ENCODE data around the gene CCNA1. TPM values are rescaled to one million over a fixed set of nuclear protein-coding genes. Genes with fewer than 3 reads are reported as not detected.

The CCNA1 gene
- total RNA-seq, 1 experiment from 2014 or later, result 2.7 TPM

DNA sequence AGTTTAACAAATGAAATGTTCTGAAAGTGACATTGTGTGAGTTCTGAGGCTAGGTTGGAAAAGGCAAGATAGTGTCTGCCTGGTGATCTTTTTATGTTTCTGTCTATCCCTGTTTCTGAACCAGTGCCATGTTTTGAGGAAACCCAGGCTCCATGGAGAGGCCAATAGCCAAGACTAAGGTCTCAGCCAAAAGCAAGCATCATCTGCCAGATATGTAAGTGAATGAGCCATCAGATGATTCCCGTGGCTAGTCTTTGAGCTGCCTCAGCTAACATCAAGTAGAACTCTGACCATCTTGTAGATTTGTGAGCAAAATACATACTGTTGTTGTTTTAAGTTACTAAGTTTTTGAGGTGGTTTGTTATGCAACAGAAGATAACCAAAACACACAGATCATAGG lies 19.6 kb upstream of the CCNA1 start:
- Mint-ChIP-seq H3K27me3 (ENCODE audit: low read depth) (peaks cover 2% of the 10 kb centered on the region; the same call in 1 of the 2 replicates), H3K4me3 (no peak overlapping the region), H3K36me3 (ENCODE audit: insufficient read depth in 1 of 3, low read depth in 3 of 3) (peaks cover 0 to 11% (median 4%) of the 10 kb centered on the region in 3 experiments; a peak in 4 of 7 replicates), H3K9me3 (peaks cover 13 to 18% of the 10 kb centered on the region in 2 experiments), H3K4me1 (peaks cover 0 to under 1% of the 10 kb centered on the region in 2 experiments; a peak in 1 of 4 replicates), H3K27ac (no peak overlapping the region)
- Histone ChIP-seq H3K27ac (ENCODE audit: insufficient read length, low read depth, low read length) (no peak overlapping the region), H2BK15ac (ENCODE audit: low read depth, low read length) (no peak overlapping the region), H3K18ac (ENCODE audit: insufficient read length, low read depth, low read length) (no peak overlapping the region), H4K8ac (replicated peaks; ENCODE audit: insufficient read length, low read depth, low read length) (no peak overlapping the region), H3K23ac (ENCODE audit: insufficient read length, low read depth, low read length) (no peak overlapping the region), H3T11ph (ENCODE audit: low read length) (no peak overlapping the region), H3K9me3 (ENCODE audit: control insufficient read depth, low read depth, low read length) (no peaks in the 10 kb centered on the region), H4K5ac (ENCODE audit: insufficient read length, low read depth, low read length) (no peak overlapping the region), H3K79me2 (ENCODE audit: insufficient read depth, low read length) (no peaks in the 10 kb centered on the region), H3K4me1 (ENCODE audit: insufficient read depth, low read length) (no peaks in the 10 kb centered on the region), H2AK5ac (ENCODE audit: insufficient read length, low read length) (no peak overlapping the region), H3K9ac (ENCODE audit: extremely low read depth, insufficient read length, low read length) (no peak overlapping the region), H3K4ac (ENCODE audit: low read depth, low read length) (no peak overlapping the region), H2BK5ac (ENCODE audit: insufficient read length, low read length) (no peak overlapping the region), H2AFZ (ENCODE audit: low read length) (no peak overlapping the region), H4K20me1 (ENCODE audit: control insufficient read depth, insufficient read depth, insufficient read length) (no peaks in the 10 kb centered on the region), H2BK120ac (ENCODE audit: low read depth, low read length, poor library complexity, severe bottlenecking) (no peak overlapping the region), H3K14ac (ENCODE audit: insufficient read depth, low read length) (no peak overlapping the region), H3K23me2 (ENCODE audit: insufficient read length, low read depth, low read length, poor library complexity, severe bottlenecking) (no peaks in the 10 kb centered on the region), H3K79me1 (ENCODE audit: insufficient read depth, low read depth, low read length, poor library complexity, severe bottlenecking) (no peaks in the 10 kb centered on the region), H3K4me2 (ENCODE audit: insufficient read depth, insufficient read length, low read length) (no peak overlapping the region), H2BK20ac (ENCODE audit: low read depth, low read length, poor library complexity, severe bottlenecking) (no peak overlapping the region), H3K56ac (ENCODE audit: insufficient read length, low read depth, low read length) (no peak overlapping the region), H2BK12ac (ENCODE audit: insufficient read length, low read depth, low read length) (no peak overlapping the region), H4K91ac (ENCODE audit: insufficient read length, low read depth, low read length) (no peak overlapping the region), H3K27me3 (ENCODE audit: insufficient read depth, low read length) (no peaks in the 10 kb centered on the region)
- WGBS (ENCODE audit: extremely low coverage, insufficient read length, low lambda C conversion rate), result no CpG with 5 or more reads among the region's 1 CpG
- DNase-seq, result no peak
- TF ChIP-seq, protein P1, sequence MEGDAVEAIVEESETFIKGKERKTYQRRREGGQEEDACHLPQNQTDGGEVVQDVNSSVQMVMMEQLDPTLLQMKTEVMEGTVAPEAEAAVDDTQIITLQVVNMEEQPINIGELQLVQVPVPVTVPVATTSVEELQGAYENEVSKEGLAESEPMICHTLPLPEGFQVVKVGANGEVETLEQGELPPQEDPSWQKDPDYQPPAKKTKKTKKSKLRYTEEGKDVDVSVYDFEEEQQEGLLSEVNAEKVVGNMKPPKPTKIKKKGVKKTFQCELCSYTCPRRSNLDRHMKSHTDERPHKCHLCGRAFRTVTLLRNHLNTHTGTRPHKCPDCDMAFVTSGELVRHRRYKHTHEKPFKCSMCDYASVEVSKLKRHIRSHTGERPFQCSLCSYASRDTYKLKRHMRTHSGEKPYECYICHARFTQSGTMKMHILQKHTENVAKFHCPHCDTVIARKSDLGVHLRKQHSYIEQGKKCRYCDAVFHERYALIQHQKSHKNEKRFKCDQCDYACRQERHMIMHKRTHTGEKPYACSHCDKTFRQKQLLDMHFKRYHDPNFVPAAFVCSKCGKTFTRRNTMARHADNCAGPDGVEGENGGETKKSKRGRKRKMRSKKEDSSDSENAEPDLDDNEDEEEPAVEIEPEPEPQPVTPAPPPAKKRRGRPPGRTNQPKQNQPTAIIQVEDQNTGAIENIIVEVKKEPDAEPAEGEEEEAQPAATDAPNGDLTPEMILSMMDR (conservative IDR thresholded peaks at IDR 0.05), result no peak
